Endothelial cell of umbilical vein (primary cell): Measurements from ENCODE around the gene CNNM4. TPM values are rescaled to one million over a fixed set of nuclear protein-coding genes. Genes with fewer than 3 reads are reported as not detected.

ENCODE experiments used
- BruUV-seq: library from RNA; stranded (reverse); fragments of 400-500 nt; replicated peaks from 2 replicates; lab custom pipeline; 2021; lab: Mats Ljungman, UMichigan
- CTCF ChIA-PET: fragments of 300-600, 350-600 bp; sonication (Branson Sonifier 250); formaldehyde crosslinking; loops from one replicate; lab custom pipeline; 2021; ENCODE audit warnings: antibody characterized with exemption, inconsistent platforms; lab: Charles Lee
- POLR2A ChIA-PET: fragments of 300-600, 350-600 bp; sonication (Branson Sonifier 250); formaldehyde crosslinking; loops from one replicate; lab custom pipeline; 2021; ENCODE audit warnings: antibody characterized with exemption, inconsistent platforms; lab: Charles Lee
- DNase-seq: peaks from one replicate; pipeline ENCODE4 v3.0.0-alpha.2; 2011; ENCODE audit warnings: low read depth, low spot score
- FAIRE-seq: peaks from 2 replicates; lab custom pipeline; 2011; peaks lifted over from hg19 to GRCh38; lab: Jason Lieb, UNC
- H2AFZ ChIP-seq: 2 replicates; pipeline ENCODE4 v1.6.0; 2012; ENCODE audit warnings: low read depth, low read length, control low read depth, inconsistent platforms
- H3K27ac ChIP-seq: 2 replicates; pipeline ENCODE4 v1.5.1; 2011; ENCODE audit warnings: low read depth, mild to moderate bottlenecking, control low read depth, low read length, moderate library complexity; ENCODE audit not compliant: insufficient read depth
- H3K27me3 ChIP-seq, 2 experiments: 2 replicates each; pipeline versions ENCODE4 v1.6.0 to v1.6.1; 2011; ENCODE audit warnings: low read length in 2 of 2, mixed read lengths in 1 of 2; ENCODE audit not compliant: control insufficient read depth in 2 of 2, insufficient read depth in 2 of 2
- H3K36me3 ChIP-seq, 2 experiments: 2 replicates in 1 of 2; 3 replicates in 1 of 2; pipeline ENCODE4 v1.5.1; 2011; ENCODE audit warnings: low read length in 2 of 2, mild to moderate bottlenecking in 1 of 2, moderate library complexity in 1 of 2; ENCODE audit not compliant: control insufficient read depth in 2 of 2, insufficient read depth in 2 of 2; ENCODE audit errors: extremely low read depth in 1 of 2
- H3K4me1 ChIP-seq: 3 replicates; pipeline ENCODE4 v1.5.1; 2011; ENCODE audit warnings: mild to moderate bottlenecking, low read length; ENCODE audit not compliant: control insufficient read depth, insufficient read depth; ENCODE audit errors: extremely low read depth
- H3K4me2 ChIP-seq: 2 replicates; pipeline ENCODE4 v1.6.1; 2011; ENCODE audit warnings: low read length, control low read depth, mixed read lengths; ENCODE audit not compliant: insufficient read depth
- H3K4me3 ChIP-seq, 3 experiments: fragments of 200-600 bp in 1 of 3; sonication (generic), shearing (Covaris generic) in 1 of 3; replicated peaks in 1 of 3; 2 replicates each; pipeline ENCODE4 v1.5.1; 2011 to 2016; ENCODE audit warnings: control low read depth in 3 of 3, low read length in 3 of 3, mild to moderate bottlenecking in 2 of 3, inconsistent platforms in 1 of 3, low read depth in 1 of 3, moderate library complexity in 1 of 3; ENCODE audit not compliant: insufficient read depth in 1 of 3
- H3K79me2 ChIP-seq: 2 replicates; pipeline ENCODE4 v1.6.0; 2012; ENCODE audit warnings: low read length, inconsistent platforms; ENCODE audit not compliant: control insufficient read depth, insufficient read depth
- H3K9ac ChIP-seq: replicated peaks from 2 replicates; pipeline ENCODE3; 2011; ENCODE audit warnings: low read length, control low read depth; ENCODE audit not compliant: insufficient read depth; ENCODE audit errors: extremely low read depth
- H3K9me1 ChIP-seq: replicated peaks from 3 replicates; pipeline ENCODE4 v1.6.0; 2011; ENCODE audit warnings: mild to moderate bottlenecking, low read length; ENCODE audit not compliant: control insufficient read depth, insufficient read depth; ENCODE audit errors: extremely low read depth
- H3K9me3 ChIP-seq: replicated peaks from 2 replicates; pipeline ENCODE4 v1.5.1; 2012; ENCODE audit warnings: low read length, inconsistent platforms; ENCODE audit not compliant: control insufficient read depth, insufficient read depth
- H4K20me1 ChIP-seq: replicated peaks from 2 replicates; pipeline ENCODE3; 2011; ENCODE audit warnings: mild to moderate bottlenecking, low read length; ENCODE audit not compliant: control insufficient read depth, insufficient read depth; ENCODE audit errors: extremely low read depth
- EZH2 ChIP-seq: IDR thresholded peaks from 2 replicates; pipeline ENCODE4 v1.6.1; 2012; ENCODE audit warnings: borderline replicate concordance, low read depth, mild to moderate bottlenecking, moderate library complexity, low read length, inconsistent platforms; ENCODE audit not compliant: severe bottlenecking
- FOS ChIP-seq: IDR thresholded peaks from 2 replicates; pipeline ENCODE4 v1.6.1; 2011; ENCODE audit warnings: mild to moderate bottlenecking, low read length, moderate library complexity, borderline replicate concordance; ENCODE audit not compliant: insufficient read depth
- GATA2 ChIP-seq: IDR thresholded peaks from 2 replicates; pipeline ENCODE4 v1.7.0; 2011; ENCODE audit warnings: low read depth, mild to moderate bottlenecking, moderate library complexity, mixed read lengths, low read length; ENCODE audit not compliant: insufficient read length, insufficient read depth
- JUN ChIP-seq: IDR thresholded peaks from 2 replicates; pipeline ENCODE4 v1.6.1; 2011; ENCODE audit warnings: borderline replicate concordance, low read depth; ENCODE audit not compliant: insufficient read length, insufficient read depth
- MAX ChIP-seq: IDR thresholded peaks from 2 replicates; pipeline ENCODE4 v1.6.1; 2011; ENCODE audit not compliant: insufficient read depth, insufficient read length
- POLR2A ChIP-seq: IDR thresholded peaks from 2 replicates; pipeline ENCODE4 v1.6.1; 2012; ENCODE audit warnings: low read depth, mild to moderate bottlenecking, control low read depth, low read length
- POLR2AphosphoS5 ChIP-seq: IDR thresholded peaks from 2 replicates; pipeline ENCODE4 v1.6.1; 2012; ENCODE audit warnings: low read depth, mild to moderate bottlenecking, control low read depth, low read length, moderate library complexity; ENCODE audit not compliant: insufficient read depth
- dilution Hi-C: fragments of 300-500 bp; cut with MboI; formaldehyde crosslinking; loops from one replicate; pipeline ENCODE4 v1.15.0; 2019; ENCODE audit warnings: low sequenced_read_pairs; ENCODE audit not compliant: extremely low pct_ligation_motif_present
- intact Hi-C: fragments of 100-400 bp; cut with micrococcal nuclease; formaldehyde crosslinking; loops from one replicate; pipeline ENCODE4 v1.10.0; 2022
- polyA plus RNA-seq, 4 experiments: library from polyadenylated mRNA; depleted of rRNA in 3 of 4; stranded (reverse) in 3 of 4; unstranded in 1 of 4; fragments of >200 nt; gene quantifications; 2 replicates each; pipeline versions ENCODE4 v1.2.1 to v1.2.3, GENCODE V29; 2011 to 2012; ENCODE audit warnings: missing spikeins in 1 of 4
- total RNA-seq: library from RNA; stranded (reverse); gene quantifications from 2 replicates; pipeline ENCODE4 v1.2.3, GENCODE V29; 2021

The CNNM4 gene
- total and polyA plus RNA-seq, 2 donors (not counting 3 experiments of a cell fraction or from before 2014, with no cell fraction given) = 4.7 to 5.3 TPM

- Histone ChIP-seq H3K4me2 (no peak overlapping the region), H2AFZ (no peak overlapping the region), H4K20me1 (no peaks in the 10 kb centered on the region), H3K4me3 (no peak overlapping the region), H3K27me3 (no peaks in the 10 kb centered on the region), H3K9me3 (no peaks in the 10 kb centered on the region), H3K36me3 (peaks cover 2 to 33% of the 10 kb centered on the region in 2 experiments), H3K9ac (no peak overlapping the region), H3K79me2 (no peaks in the 10 kb centered on the region), H3K4me1 (no peaks in the 10 kb centered on the region), H3K9me1 (no peaks in the 10 kb centered on the region), H3K27ac (no peak overlapping the region)
- DNase-seq = no peak
- dilution Hi-C loops = no loop called here
- BruUV-seq = no TSS peak
- POLR2A ChIA-PET = no interaction called here
- no peak for FAIRE-seq
- CTCF ChIA-PET = interaction anchor here (1.2 kb wide), 1 partner anchor 11 kb away, joined by 3 read pairs; no protein-coding TSS in a partner anchor
- intact Hi-C loops = no loop called here
- TF ChIP-seq POLR2AphosphoS5 (no peak), FOS (no peak), JUN (no peak)
These were observed 71.0 kb downstream of the CNNM4 start for GRCh38 chr2:96831679-96832078.

DNA sequence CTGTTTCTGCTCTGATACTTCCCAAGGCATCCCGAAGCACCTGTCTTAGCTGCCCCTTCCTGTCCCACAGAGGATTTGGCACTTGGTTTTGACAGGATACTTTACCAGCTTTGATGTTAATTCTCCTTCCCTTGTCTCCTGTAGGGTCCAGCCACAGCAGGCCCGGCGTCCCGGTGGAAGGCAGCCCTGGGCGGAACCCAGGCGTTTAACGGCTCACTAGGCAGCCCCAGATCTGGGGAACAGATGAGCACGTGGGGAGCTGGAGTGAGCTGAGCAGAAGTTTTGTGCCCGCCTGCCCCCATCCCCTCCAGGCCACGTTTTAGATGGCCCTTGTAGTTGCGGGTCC is 71.7 kb downstream of the CNNM4 start:
- no TSS peak for BruUV-seq
- Histone ChIP-seq H3K4me2 (no peak overlapping the region), H2AFZ (no peak overlapping the region), H3K36me3 (peaks cover 2 to 30% of the 10 kb centered on the region in 2 experiments), H3K4me3 (no peak overlapping the region), H3K27me3 (no peaks in the 10 kb centered on the region), H3K9ac (no peak overlapping the region), H3K79me2 (no peaks in the 10 kb centered on the region), H3K9me3 (no peaks in the 10 kb centered on the region), H3K4me1 (no peaks in the 10 kb centered on the region), H3K9me1 (no peaks in the 10 kb centered on the region), H3K27ac (no peak overlapping the region), H4K20me1 (no peaks in the 10 kb centered on the region)
- ChIA-PET CTCF (interaction anchor here (1.2 kb wide), 1 partner anchor 10 kb away, joined by 3 read pairs; no protein-coding TSS in a partner anchor), POLR2A (no interaction called here)
- TF ChIP-seq GATA2 = no peak
- TF ChIP-seq EZH2 = no peak
- TF ChIP-seq POLR2A = no peak
- no peak for TF ChIP-seq POLR2AphosphoS5
- no peak for TF ChIP-seq MAX
- DNase-seq (no peak), FAIRE-seq (no peak)
- intact Hi-C loops (no loop called here), dilution Hi-C loops (no loop called here)
